ENCODE results near the gene RHOT2.
A peak's percentile ranks its signal among the peaks of the same experiment; 100 is the strongest.

Gene RHOT2

DNA sequence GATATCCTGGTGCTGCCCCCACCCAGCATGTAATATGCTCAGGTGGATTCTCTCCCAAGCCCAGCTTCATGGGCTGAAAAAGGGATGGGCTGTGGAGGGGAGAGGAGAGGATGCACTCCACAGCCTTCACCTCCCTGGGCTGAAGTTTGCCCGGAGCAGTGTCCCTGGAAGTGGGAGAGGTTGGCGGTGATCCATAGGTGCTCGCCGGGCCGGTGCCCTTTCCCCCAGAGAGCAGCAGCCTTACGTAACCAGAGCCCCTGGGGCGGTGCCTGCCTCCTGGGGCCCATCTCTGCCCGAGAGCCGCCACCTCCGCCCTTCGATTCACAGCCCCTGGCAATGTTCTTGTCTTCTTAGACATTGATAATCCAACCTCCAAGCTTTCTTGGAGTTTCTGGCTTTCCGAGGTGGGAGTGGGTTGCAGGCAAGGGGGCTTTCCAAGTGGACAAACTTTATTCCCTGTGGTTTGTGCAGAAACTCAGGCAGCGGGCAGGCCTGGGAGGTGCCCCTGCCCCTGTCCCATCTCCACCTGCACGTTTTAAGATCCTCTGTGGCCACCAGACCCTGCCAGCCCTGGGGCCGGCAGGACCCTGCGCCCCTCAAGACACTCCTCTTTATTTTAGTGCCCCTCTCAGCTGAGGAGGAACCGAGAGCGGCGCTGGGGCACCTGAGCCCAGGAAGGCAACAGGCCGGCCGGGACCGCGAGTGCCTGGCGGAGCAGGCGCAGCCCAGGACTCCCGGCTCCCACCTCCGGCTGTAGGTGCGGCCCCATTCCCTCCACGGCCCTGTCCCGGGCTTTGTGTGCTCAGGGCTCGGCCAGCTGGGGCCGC, 21.9 kb upstream of the RHOT2 start:
- no peak for DNase-seq (ENCODE audit: low read depth in 1 of 2, low spot score in 1 of 2)
- in situ Hi-C loops (cut with HindIII; ENCODE audit: low pct_unique_long_range_greater_than_20kb, low sequenced_read_pairs): no loop called here
- TF ChIP-seq JUND (IDR thresholded peaks at IDR 0.05; ENCODE audit: low read depth): no peak

DNA sequence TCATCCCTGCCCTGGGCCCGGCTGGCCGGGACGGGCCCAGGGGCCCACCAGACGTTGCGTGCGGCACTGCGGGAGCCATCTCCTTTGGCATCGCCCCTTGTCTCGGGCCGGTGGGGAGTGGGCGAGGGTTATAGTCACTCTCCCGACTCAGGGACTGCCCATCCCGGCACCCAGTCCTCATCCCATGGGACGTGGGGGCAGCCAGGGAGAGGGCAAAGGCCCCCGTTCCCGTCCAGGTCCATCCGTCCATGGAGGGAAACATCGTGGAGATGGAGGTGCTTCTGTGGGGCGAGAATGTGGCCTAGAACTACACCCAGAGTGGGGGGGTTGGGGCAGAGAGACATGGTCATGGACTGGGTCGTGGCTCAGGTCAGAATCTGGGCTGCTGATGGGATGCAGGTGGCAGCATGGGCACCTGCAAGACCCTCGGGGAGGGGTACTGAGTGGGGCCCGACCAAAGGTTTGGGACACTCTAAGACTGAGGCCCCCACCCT, 21.2 kb upstream of the RHOT2 start:
- no peak for TF ChIP-seq JUND (IDR thresholded peaks at IDR 0.05; ENCODE audit: low read depth)
- DNase-seq (ENCODE audit: low read depth in 1 of 2, low spot score in 1 of 2): no peak
- in situ Hi-C loops (cut with HindIII; ENCODE audit: low pct_unique_long_range_greater_than_20kb, low sequenced_read_pairs): no loop called here

DNA sequence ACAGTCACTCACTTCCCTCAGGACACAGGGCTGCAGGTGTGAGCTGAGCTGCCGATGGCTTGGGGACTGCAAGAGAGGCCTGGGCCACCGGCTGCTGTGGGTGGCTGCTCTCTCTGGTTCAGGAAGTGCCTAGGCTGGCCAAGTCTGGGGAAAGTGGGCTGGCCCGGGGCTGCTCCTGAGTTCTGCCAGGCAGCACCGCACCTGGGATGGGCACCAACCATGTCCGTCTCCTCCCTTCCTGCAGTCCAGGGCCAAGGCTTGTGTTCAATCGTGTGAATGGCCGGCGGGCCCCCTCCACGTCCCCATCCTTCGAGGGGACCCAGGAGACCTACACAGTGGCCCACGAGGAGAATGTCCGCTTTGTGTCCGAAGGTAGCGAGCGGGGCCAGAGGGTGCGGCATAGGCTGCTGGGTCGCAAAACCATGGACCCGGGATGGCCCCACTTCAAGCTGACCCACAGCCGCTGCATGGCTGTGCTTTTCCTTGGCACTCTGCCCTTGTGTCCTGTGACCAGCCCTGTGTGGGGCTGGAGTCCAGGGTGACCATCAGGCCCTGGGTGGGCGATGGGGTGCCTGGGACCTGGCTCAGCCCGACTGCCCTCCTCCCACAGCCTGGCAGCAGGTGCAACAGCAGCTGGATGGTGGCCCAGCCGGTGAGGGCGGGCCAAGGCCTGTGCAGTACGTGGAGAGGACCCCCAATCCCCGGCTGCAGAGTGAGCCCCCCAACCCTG, 20.6 kb upstream of the RHOT2 start:
- TF ChIP-seq JUND (IDR thresholded peaks at IDR 0.05; ENCODE audit: low read depth): no peak
- DNase-seq (ENCODE audit: low read depth in 1 of 2, low spot score in 1 of 2): no peak
- in situ Hi-C loops (cut with HindIII; ENCODE audit: low pct_unique_long_range_greater_than_20kb, low sequenced_read_pairs): no loop called here

DNA sequence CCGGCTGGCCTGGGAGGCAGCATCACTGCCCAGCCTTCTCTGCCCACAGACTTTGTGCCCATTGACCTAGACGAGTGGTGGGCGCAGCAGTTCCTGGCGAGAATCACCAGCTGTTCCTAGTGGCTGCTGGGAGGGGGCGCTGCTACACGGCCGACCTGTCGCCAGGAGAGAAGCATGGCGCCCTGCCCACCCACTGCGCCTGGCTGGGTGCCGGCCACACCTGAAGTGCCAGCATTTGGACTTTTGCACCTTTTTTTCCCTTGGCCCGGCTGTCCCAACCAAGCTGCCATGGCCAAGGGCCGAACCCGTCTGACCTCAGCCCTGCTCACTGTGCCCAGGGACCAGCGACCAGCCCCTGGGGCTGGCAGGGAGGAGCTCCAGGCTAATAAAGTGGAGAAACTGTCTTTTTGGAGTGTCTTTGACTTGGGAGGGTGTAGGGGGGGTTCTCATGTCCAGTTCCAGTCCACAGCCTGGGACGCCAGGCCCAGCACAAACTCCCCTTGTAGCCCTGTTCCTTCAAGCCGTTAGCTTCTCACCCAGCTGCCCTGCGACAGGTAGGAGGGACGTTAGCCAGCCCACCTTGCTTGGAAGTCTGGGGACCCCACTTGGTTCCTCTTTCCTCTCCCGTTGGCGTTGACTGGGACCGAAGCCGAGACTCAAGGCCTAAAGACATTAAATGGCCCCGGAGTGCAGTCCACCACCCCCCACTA, 19.7 kb upstream of the RHOT2 start:
- in situ Hi-C loops (cut with HindIII; ENCODE audit: low pct_unique_long_range_greater_than_20kb, low sequenced_read_pairs): no loop called here
- TF ChIP-seq JUND (IDR thresholded peaks at IDR 0.05; ENCODE audit: low read depth): no peak
- DNase-seq (ENCODE audit: low read depth in 1 of 2, low spot score in 1 of 2): no peak

DNA sequence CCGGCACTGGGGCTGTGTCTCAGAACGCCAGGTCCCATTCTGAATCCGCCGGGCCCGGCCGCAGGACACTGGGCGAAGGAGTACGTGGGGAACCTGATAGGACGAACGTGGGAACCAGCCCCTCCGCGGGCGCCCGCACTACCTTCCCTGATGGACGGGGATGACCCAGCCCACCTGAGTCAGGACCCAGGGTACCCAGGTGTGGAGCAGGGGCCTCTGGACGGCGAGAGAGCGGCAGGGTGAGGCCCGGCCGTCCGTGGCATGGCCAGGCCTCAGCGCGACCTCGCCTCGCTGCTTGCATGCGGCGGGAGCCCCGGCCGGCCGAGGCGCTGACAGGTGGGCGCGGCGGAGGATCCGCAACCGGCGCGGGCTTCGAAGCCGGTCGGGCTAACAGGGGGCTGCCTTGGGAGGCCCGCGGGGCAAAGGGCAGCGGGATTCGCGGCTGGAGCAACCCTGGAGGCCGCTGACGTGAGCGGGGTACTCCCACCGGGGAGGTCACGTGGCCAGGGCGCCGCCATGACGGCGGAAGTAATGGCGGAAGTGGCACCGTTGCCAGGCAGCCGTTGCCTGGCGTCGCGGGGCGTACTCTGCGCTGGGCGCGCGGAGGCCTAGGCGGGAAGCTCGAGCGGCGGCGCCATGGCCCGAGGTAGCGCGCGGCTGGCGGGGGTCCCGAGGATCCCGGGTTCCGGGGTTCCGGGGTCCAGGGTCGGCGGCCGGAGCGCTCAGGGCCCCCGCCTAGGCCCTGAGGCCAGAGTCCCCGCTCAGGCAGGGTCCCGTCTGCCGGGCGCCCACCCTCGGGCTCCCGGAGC, 18.9 kb upstream of the RHOT2 start, which contains the start of gene WDR90:
TSS of gene WDR90 (plus strand) at position 585 of the 809 bp plus-strand sequence. CDS start at position 637, 52 bp downstream.
- TF ChIP-seq JUND (IDR thresholded peaks at IDR 0.05; ENCODE audit: low read depth): no peak
- DNase-seq (ENCODE audit: low read depth in 1 of 2, low spot score in 1 of 2): peak; percentile 91 to 98
- in situ Hi-C loops (cut with HindIII; ENCODE audit: low pct_unique_long_range_greater_than_20kb, low sequenced_read_pairs): no loop called here

DNA sequence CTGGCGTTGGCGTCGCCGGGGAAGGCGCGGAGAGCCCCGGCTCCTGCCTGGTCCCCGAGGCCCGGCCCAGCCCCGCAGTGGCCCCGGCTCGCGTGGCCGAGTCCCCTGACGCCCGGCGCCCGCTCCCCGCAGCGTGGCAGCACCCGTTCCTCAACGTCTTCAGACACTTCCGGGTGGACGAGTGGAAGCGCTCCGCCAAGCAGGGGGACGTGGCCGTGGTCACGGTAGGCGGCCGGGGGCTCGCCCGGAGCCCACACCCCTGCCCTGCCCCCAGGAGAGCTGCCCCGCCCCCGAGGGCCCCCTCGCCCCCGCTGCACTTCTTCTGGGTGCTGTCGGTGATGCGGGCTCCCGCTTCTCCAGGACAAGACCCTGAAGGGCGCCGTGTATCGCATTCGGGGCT, 18.3 kb upstream of the RHOT2 start:
- in situ Hi-C loops (cut with HindIII; ENCODE audit: low pct_unique_long_range_greater_than_20kb, low sequenced_read_pairs): no loop called here
- TF ChIP-seq JUND (IDR thresholded peaks at IDR 0.05; ENCODE audit: low read depth): no peak
- no peak for DNase-seq (ENCODE audit: low read depth in 1 of 2, low spot score in 1 of 2)

DNA sequence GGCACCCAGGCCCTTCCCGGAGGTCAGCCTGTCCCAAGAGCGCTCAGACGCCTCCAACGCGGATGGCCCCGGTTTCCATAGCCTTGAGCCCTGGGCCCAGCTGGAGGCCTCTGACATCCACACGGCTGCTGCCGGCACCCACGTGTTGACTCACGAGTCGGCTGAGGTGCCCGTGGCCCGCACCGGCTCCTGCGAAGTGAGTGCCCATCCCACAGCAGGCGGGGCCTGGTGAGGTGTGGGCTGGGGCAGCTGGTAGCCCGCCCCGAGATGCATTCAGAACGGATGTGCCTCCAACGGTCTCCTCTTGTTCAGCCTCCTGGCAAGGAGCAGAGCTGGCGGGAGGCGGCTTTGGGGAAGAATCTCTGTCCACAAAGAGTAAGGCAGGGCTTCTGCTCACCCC, 16.1 kb upstream of the RHOT2 start:
- in situ Hi-C loops (cut with HindIII; ENCODE audit: low pct_unique_long_range_greater_than_20kb, low sequenced_read_pairs): no loop called here
- TF ChIP-seq JUND (IDR thresholded peaks at IDR 0.05; ENCODE audit: low read depth): no peak
- no peak for DNase-seq (ENCODE audit: low read depth in 1 of 2, low spot score in 1 of 2)

DNA sequence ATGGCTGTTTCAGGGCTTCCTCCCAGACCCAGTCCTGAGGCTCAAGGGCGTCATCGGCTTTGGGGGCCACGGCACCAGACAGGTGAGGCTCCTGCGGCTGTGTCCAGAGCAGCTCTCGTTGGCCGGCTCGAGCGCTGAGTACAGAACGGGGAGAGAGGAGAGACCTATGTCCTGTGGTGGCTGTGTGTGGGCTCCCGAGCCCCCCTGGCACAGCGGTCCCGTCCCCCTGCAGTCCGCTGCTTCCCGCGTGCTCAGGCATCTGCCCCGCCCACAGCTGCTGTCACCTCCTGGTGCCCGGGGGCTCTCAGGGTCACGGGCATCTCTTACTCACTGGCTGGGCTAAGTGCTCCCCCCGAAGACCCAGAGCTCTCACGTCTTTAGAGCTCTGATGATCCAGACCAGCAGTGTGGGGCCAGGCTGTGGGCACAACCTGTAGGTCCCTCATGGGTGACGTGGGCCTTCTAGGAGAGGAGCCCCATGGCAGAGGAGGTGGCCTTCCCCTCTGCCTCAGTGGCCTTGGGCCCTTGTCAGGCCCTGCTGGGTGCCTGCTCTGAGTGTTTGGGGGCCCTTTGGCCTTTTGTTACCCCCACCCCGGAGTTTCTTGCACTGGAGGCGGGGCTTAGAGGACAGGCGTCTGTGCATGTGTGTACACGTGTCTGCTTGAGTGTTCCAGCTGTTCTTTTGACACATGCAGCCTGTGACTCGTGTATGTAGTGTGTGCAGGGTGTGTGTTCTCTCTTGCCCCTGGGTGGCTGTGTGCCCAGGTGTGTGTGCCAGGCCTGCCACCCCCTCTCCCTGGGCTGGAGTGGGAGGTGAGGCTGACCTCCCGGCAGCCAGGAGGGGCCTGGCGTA, 15.3 kb upstream of the RHOT2 start:
- in situ Hi-C loops (cut with HindIII; ENCODE audit: low pct_unique_long_range_greater_than_20kb, low sequenced_read_pairs): no loop called here
- DNase-seq (ENCODE audit: low read depth in 1 of 2, low spot score in 1 of 2): no peak
- no peak for TF ChIP-seq JUND (IDR thresholded peaks at IDR 0.05; ENCODE audit: low read depth)

DNA sequence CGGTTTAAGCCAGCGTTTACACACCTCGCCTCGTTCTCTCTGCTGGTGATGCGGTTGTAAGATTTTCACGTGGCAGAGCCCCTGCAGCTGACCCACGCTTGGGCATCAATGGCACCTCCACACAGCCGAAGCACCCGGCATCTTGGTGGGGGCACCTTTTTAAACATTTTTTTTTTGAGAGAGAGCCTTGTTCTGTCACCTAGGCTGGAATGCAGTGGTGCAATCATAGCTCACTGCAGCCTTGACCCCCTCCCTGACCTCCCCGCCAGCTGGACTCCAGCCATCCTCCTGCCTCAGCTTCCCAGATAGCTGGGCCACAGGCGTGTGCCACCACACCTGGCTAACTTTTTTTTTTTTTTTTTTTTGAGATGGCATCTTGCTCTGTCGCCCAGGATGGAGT, 13.9 kb upstream of the RHOT2 start:
- TF ChIP-seq JUND (IDR thresholded peaks at IDR 0.05; ENCODE audit: low read depth): no peak
- in situ Hi-C loops (cut with HindIII; ENCODE audit: low pct_unique_long_range_greater_than_20kb, low sequenced_read_pairs): no loop called here
- no peak for DNase-seq (ENCODE audit: low read depth in 1 of 2, low spot score in 1 of 2)

DNA sequence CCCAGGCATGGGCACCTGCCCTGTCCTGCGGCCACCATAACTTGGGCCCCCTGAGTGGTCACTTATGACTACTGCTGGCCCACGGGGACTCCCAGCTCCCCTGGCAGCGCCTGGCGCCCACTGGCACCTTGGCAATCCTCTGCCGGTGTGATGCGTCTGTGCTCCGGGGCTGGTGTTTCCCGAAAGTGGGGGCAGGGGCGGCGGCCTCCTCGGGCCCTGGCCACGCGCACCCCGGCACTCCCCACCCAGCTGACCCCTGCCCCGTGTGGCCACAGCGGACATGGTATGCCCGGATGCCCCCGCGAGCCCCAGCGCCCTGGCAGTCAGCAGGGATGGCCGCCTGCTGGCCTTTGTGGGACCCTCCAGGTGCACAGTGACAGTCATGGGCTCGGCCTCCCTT, 10.4 kb upstream of the RHOT2 start:
- in situ Hi-C loops (cut with HindIII; ENCODE audit: low pct_unique_long_range_greater_than_20kb, low sequenced_read_pairs): no loop called here
- no peak for TF ChIP-seq JUND (IDR thresholded peaks at IDR 0.05; ENCODE audit: low read depth)
- no peak for DNase-seq (ENCODE audit: low read depth in 1 of 2, low spot score in 1 of 2)
